HepG2 (cell line): ENCODE results near the gene B3GALT5.

Source experiments
- CHD2 ChIP-seq: IDR thresholded peaks from 2 replicates; pipeline ENCODE4 v1.6.1; 2011; ENCODE audit warnings: low read depth, low read length, improper control_type of control experiment
- EEA1 ChIP-seq: sonication (generic); formaldehyde crosslinking; IDR thresholded peaks from 2 replicates; pipeline ENCODE4 v1.5.1; 2020; ENCODE audit warnings: mild to moderate bottlenecking, missing genetic modification reagents, borderline replicate concordance
- NFE2L2 ChIP-seq: fragments of 150-350 bp; IDR thresholded peaks from 2 replicates; pipeline ENCODE4 v1.6.1; 2014; ENCODE audit warnings: low read length
- SIN3A ChIP-seq: IDR thresholded peaks from 2 replicates; pipeline ENCODE4 v1.6.1; 2011; ENCODE audit warnings: low read depth, mild to moderate bottlenecking, control low read depth, low read length, borderline replicate concordance
- TGIF2 ChIP-seq: IDR thresholded peaks from 2 replicates; pipeline ENCODE4 v1.6.1; 2016; ENCODE audit warnings: control low read depth, missing compliant biosample characterization
- TF ChIP-seq, protein P1 (sequence below), 2 experiments: sonication (generic) in 1 of 2; formaldehyde crosslinking in 1 of 2; IDR thresholded peaks; 2 replicates each; pipeline versions ENCODE4 v1.4.0 to v1.6.1; 2018 to 2020; ENCODE audit warnings: missing genetic modification reagents in 2 of 2, borderline replicate concordance in 1 of 2, low read depth in 1 of 2, mild to moderate bottlenecking in 1 of 2, missing biosample characterization in 1 of 2
- TF ChIP-seq, protein P2 (sequence below): sonication (generic); formaldehyde crosslinking; IDR thresholded peaks from 2 replicates; pipeline ENCODE4 v1.4.0; 2020; ENCODE audit warnings: missing genetic modification reagents
- TF ChIP-seq, protein P3 (sequence below): sonication (generic); formaldehyde crosslinking; IDR thresholded peaks from 2 replicates; pipeline ENCODE4 v1.8.1; 2022; ENCODE audit warnings: low read depth, mild to moderate bottlenecking, missing genetic modification reagents
- TF ChIP-seq, protein P4 (sequence below), 2 experiments: sonication (generic) in 1 of 2; formaldehyde crosslinking in 1 of 2; IDR thresholded peaks; 2 replicates each; pipeline versions ENCODE4 v1.6.1 to v1.9.0; 2014 to 2022; ENCODE audit warnings: antibody characterized with exemption in 1 of 2, borderline replicate concordance in 1 of 2, inconsistent platforms in 1 of 2, low read depth in 1 of 2, missing genetic modification reagents in 1 of 2
- TF ChIP-seq, protein P5 (sequence below): IDR thresholded peaks from 2 replicates; pipeline ENCODE4 v1.6.1; 2016; ENCODE audit warnings: low read depth
- TF ChIP-seq, protein P6 (sequence below): sonication (generic); formaldehyde crosslinking; IDR thresholded peaks from 2 replicates; pipeline ENCODE4 v1.5.0; 2020; ENCODE audit warnings: mild to moderate bottlenecking, missing genetic modification reagents, moderate library complexity

DNA sequence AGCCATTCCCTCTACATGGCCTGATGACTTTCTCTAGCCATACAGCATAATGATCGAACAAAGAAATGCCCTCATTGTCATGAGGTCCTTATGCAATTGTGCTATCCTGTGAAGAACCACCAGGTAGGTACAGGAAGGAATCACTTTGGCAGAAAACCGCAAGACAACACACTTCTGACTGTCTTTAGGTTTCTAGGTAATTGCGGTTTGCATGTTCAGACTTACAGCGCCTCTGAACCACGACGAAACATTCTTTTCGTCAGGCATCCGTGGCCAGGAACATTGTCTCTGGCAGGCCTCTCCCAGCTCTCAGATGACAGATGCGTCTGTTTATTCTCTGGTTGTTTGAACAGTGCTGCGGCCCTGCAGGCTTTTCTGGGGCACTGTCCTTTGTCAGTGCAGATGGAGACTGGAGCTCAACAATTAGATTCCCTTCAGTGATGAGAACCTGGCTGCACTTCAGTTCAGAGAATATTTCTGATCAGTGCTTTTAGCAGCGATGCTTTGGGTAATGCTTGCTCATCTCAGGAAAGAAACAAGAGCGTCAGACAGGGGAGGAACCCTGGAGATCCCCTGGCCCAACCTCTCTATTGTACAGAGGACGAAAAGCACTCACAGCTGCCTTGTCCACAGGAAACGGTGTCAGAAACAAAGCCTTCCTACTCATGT lies 63.4 kb downstream of the B3GALT5 start:
- TF ChIP-seq, protein P1, sequence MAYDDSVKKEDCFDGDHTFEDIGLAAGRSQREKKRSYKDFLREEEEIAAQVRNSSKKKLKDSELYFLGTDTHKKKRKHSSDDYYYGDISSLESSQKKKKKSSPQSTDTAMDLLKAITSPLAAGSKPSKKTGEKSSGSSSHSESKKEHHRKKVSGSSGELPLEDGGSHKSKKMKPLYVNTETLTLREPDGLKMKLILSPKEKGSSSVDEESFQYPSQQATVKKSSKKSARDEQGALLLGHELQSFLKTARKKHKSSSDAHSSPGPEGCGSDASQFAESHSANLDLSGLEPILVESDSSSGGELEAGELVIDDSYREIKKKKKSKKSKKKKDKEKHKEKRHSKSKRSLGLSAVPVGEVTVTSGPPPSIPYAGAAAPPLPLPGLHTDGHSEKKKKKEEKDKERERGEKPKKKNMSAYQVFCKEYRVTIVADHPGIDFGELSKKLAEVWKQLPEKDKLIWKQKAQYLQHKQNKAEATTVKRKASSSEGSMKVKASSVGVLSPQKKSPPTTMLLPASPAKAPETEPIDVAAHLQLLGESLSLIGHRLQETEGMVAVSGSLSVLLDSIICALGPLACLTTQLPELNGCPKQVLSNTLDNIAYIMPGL (CRISPR knock-in tag; IDR thresholded peaks at IDR 0.05; ENCODE audit: borderline replicate concordance in 1 of 2, low read depth in 1 of 2) = no peak
- TF ChIP-seq EEA1 (no peak), NFE2L2 (no peak), CHD2 (no peak), TGIF2 (CRISPR knock-in tag) (no peak), SIN3A (no peak)
- TF ChIP-seq, protein P2, sequence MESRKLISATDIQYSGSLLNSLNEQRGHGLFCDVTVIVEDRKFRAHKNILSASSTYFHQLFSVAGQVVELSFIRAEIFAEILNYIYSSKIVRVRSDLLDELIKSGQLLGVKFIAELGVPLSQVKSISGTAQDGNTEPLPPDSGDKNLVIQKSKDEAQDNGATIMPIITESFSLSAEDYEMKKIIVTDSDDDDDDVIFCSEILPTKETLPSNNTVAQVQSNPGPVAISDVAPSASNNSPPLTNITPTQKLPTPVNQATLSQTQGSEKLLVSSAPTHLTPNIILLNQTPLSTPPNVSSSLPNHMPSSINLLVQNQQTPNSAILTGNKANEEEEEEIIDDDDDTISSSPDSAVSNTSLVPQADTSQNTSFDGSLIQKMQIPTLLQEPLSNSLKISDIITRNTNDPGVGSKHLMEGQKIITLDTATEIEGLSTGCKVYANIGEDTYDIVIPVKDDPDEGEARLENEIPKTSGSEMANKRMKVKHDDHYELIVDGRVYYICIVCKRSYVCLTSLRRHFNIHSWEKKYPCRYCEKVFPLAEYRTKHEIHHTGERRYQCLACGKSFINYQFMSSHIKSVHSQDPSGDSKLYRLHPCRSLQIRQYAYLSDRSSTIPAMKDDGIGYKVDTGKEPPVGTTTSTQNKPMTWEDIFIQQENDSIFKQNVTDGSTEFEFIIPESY (CRISPR knock-in tag) = no peak
- TF ChIP-seq, protein P3, sequence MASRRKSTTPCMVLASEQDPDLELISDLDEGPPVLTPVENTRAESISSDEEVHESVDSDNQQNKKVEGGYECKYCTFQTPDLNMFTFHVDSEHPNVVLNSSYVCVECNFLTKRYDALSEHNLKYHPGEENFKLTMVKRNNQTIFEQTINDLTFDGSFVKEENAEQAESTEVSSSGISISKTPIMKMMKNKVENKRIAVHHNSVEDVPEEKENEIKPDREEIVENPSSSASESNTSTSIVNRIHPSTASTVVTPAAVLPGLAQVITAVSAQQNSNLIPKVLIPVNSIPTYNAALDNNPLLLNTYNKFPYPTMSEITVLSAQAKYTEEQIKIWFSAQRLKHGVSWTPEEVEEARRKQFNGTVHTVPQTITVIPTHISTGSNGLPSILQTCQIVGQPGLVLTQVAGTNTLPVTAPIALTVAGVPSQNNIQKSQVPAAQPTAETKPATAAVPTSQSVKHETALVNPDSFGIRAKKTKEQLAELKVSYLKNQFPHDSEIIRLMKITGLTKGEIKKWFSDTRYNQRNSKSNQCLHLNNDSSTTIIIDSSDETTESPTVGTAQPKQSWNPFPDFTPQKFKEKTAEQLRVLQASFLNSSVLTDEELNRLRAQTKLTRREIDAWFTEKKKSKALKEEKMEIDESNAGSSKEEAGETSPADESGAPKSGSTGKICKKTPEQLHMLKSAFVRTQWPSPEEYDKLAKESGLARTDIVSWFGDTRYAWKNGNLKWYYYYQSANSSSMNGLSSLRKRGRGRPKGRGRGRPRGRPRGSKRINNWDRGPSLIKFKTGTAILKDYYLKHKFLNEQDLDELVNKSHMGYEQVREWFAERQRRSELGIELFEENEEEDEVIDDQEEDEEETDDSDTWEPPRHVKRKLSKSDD (CRISPR knock-in tag) = no peak
- TF ChIP-seq, protein P4, sequence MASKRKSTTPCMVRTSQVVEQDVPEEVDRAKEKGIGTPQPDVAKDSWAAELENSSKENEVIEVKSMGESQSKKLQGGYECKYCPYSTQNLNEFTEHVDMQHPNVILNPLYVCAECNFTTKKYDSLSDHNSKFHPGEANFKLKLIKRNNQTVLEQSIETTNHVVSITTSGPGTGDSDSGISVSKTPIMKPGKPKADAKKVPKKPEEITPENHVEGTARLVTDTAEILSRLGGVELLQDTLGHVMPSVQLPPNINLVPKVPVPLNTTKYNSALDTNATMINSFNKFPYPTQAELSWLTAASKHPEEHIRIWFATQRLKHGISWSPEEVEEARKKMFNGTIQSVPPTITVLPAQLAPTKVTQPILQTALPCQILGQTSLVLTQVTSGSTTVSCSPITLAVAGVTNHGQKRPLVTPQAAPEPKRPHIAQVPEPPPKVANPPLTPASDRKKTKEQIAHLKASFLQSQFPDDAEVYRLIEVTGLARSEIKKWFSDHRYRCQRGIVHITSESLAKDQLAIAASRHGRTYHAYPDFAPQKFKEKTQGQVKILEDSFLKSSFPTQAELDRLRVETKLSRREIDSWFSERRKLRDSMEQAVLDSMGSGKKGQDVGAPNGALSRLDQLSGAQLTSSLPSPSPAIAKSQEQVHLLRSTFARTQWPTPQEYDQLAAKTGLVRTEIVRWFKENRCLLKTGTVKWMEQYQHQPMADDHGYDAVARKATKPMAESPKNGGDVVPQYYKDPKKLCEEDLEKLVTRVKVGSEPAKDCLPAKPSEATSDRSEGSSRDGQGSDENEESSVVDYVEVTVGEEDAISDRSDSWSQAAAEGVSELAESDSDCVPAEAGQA (IDR thresholded peaks at IDR 0.05; ENCODE audit: low read depth) = no peak
- TF ChIP-seq, protein P4 (CRISPR knock-in tag; IDR thresholded peaks at IDR 0.05; ENCODE audit: borderline replicate concordance) = no peak
- TF ChIP-seq, protein P5, sequence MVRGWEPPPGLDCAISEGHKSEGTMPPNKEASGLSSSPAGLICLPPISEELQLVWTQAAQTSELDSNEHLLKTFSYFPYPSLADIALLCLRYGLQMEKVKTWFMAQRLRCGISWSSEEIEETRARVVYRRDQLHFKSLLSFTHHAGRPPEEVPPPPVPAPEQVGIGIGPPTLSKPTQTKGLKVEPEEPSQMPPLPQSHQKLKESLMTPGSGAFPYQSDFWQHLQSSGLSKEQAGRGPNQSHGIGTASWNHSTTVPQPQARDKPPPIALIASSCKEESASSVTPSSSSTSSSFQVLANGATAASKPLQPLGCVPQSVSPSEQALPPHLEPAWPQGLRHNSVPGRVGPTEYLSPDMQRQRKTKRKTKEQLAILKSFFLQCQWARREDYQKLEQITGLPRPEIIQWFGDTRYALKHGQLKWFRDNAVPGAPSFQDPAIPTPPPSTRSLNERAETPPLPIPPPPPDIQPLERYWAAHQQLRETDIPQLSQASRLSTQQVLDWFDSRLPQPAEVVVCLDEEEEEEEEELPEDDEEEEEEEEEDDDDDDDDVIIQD (CRISPR knock-in tag) = no peak
- TF ChIP-seq, protein P6, sequence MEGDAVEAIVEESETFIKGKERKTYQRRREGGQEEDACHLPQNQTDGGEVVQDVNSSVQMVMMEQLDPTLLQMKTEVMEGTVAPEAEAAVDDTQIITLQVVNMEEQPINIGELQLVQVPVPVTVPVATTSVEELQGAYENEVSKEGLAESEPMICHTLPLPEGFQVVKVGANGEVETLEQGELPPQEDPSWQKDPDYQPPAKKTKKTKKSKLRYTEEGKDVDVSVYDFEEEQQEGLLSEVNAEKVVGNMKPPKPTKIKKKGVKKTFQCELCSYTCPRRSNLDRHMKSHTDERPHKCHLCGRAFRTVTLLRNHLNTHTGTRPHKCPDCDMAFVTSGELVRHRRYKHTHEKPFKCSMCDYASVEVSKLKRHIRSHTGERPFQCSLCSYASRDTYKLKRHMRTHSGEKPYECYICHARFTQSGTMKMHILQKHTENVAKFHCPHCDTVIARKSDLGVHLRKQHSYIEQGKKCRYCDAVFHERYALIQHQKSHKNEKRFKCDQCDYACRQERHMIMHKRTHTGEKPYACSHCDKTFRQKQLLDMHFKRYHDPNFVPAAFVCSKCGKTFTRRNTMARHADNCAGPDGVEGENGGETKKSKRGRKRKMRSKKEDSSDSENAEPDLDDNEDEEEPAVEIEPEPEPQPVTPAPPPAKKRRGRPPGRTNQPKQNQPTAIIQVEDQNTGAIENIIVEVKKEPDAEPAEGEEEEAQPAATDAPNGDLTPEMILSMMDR = no peak
